ENCODE results near the gene PRG3.

The PRG3 gene

DNA sequence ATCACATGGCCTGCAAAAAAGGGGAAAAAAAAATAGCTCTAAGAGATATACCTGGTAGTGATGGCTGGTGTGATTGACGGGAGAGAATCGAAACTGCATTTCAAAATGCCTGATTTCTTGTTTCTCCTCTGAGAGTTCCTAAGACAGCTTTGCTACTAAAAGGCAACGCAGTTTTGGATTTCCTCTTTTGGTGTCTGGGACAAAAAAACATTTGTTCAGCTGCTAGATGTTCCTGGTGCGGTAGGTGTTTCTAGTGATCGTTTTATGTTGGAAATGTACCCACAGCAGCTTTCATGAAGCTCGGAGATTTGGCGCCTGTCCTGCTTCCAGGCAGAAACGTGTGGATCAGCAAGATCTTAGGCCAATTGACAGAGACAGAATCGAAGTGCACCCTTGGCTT, 24.7 kb downstream of the PRG3 start:
- Histone ChIP-seq H3K27ac (ENCODE audit: poor library complexity, severe bottlenecking) (no peak overlapping the region), H3K9me3 (ENCODE audit: severe bottlenecking) (no peaks in the 10 kb centered on the region), H3K4me3 (ENCODE audit: severe bottlenecking) (no peak overlapping the region), H3K27me3 (ENCODE audit: insufficient read depth, poor library complexity, severe bottlenecking) (no peaks in the 10 kb centered on the region), H3K36me3 (ENCODE audit: low read depth) (no peaks in the 10 kb centered on the region), H3K4me1 (ENCODE audit: insufficient read depth, poor library complexity, severe bottlenecking) (no peaks in the 10 kb centered on the region)
- no peak for TF ChIP-seq CTCF (IDR thresholded peaks at IDR 0.05; ENCODE audit: poor library complexity, severe bottlenecking)
- DNase-seq (ENCODE audit: low spot score) = no peak
- no peak for ATAC-seq (ENCODE audit: low read depth)

DNA sequence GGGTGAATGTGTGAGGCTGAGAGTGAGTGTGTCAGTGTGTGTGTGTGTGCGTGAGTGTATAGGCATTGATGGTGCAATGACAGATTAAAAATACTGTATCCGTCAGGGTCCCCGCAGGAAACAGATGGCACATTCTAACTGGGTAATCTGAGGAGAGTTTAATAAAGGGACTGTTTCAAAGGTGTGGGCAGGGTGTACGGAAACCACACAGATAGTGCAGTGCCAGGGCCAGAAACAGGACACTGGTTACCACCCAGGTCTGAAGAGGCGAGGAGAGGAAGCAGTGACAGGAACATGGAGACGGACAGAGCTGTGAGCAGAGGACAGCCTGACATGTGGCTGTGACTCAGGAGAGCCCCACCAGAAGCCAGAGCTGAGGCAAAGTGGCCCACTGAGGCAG, 26.3 kb downstream of the PRG3 start:
- H3K9me3 ChIP-seq (ENCODE audit: severe bottlenecking) = no peaks in the 10 kb centered on the region
- H3K27me3 ChIP-seq (ENCODE audit: insufficient read depth, poor library complexity, severe bottlenecking) = no peaks in the 10 kb centered on the region
- no peak for ATAC-seq (ENCODE audit: low read depth)
- no peaks in the 10 kb centered on the region for H3K4me1 ChIP-seq (ENCODE audit: insufficient read depth, poor library complexity, severe bottlenecking)
- DNase-seq (ENCODE audit: low spot score) = no peak
- H3K36me3 ChIP-seq (ENCODE audit: low read depth) = no peaks in the 10 kb centered on the region
- TF ChIP-seq CTCF (IDR thresholded peaks at IDR 0.05; ENCODE audit: poor library complexity, severe bottlenecking) = no peak
- no peak overlapping the region for H3K27ac ChIP-seq (ENCODE audit: poor library complexity, severe bottlenecking)
- H3K4me3 ChIP-seq (ENCODE audit: severe bottlenecking) = no peak overlapping the region

DNA sequence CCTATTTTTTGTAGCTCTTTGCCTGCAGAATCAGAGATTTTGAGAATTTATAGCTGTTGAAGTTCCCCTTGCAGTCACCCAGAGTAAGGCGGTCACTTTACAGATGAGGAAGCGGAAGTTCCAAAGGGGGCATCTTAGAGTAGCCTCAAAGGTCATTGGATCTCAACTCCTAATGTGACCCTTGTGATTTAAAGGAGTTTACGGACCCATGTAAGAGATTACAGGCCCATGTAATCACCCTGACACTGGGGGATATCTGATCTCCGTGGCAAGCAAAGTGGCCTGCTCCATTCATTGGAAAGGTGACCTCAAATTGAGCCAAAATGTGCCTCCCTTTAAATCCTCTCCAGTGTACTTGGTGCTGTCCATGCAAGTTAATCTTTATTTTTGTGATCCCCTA, 27.1 kb downstream of the PRG3 start:
- TF ChIP-seq CTCF (IDR thresholded peaks at IDR 0.05; ENCODE audit: poor library complexity, severe bottlenecking) = no peak
- Histone ChIP-seq H3K4me3 (ENCODE audit: severe bottlenecking) (no peak overlapping the region), H3K27ac (ENCODE audit: poor library complexity, severe bottlenecking) (no peak overlapping the region), H3K4me1 (ENCODE audit: insufficient read depth, poor library complexity, severe bottlenecking) (no peaks in the 10 kb centered on the region), H3K9me3 (ENCODE audit: severe bottlenecking) (no peaks in the 10 kb centered on the region), H3K36me3 (ENCODE audit: low read depth) (no peaks in the 10 kb centered on the region), H3K27me3 (ENCODE audit: insufficient read depth, poor library complexity, severe bottlenecking) (no peaks in the 10 kb centered on the region)
- DNase-seq (ENCODE audit: low spot score) (no peak), ATAC-seq (ENCODE audit: low read depth) (no peak)

GRCh38 chr11:57353446-57353845, 27.5 kb downstream of the PRG3 start:
- Histone ChIP-seq H3K36me3 (ENCODE audit: low read depth) (no peaks in the 10 kb centered on the region), H3K27me3 (ENCODE audit: insufficient read depth, poor library complexity, severe bottlenecking) (no peaks in the 10 kb centered on the region), H3K27ac (ENCODE audit: poor library complexity, severe bottlenecking) (no peak overlapping the region), H3K9me3 (ENCODE audit: severe bottlenecking) (no peaks in the 10 kb centered on the region), H3K4me1 (ENCODE audit: insufficient read depth, poor library complexity, severe bottlenecking) (no peaks in the 10 kb centered on the region), H3K4me3 (ENCODE audit: severe bottlenecking) (no peak overlapping the region)
- no peak for DNase-seq (ENCODE audit: low spot score)
- no peak for TF ChIP-seq CTCF (IDR thresholded peaks at IDR 0.05; ENCODE audit: poor library complexity, severe bottlenecking)
- ATAC-seq (ENCODE audit: low read depth) = no peak

DNA sequence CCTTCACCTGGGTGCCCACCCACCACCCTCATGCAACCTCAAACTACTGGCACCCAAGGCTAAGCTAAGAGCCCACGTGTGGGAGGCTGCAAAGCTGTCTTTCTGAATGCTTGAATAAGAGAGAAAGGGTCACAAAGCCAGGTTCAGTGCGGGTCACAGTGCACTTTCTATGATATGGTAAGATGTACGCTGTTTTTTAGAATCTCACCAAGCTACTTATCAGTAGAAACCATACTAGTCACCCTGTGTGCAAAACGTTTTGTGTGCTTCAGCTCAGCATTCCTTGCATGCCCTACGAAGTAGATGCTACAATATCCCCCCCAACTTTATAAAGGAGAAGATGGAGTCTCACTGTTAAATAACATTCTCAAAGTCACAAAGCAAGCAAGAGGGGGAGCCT, 27.9 kb downstream of the PRG3 start:
- TF ChIP-seq CTCF (IDR thresholded peaks at IDR 0.05; ENCODE audit: poor library complexity, severe bottlenecking) = no peak
- H3K4me1 ChIP-seq (ENCODE audit: insufficient read depth, poor library complexity, severe bottlenecking) = no peaks in the 10 kb centered on the region
- no peaks in the 10 kb centered on the region for H3K27me3 ChIP-seq (ENCODE audit: insufficient read depth, poor library complexity, severe bottlenecking)
- no peaks in the 10 kb centered on the region for H3K9me3 ChIP-seq (ENCODE audit: severe bottlenecking)
- no peak overlapping the region for H3K27ac ChIP-seq (ENCODE audit: poor library complexity, severe bottlenecking)
- ATAC-seq (ENCODE audit: low read depth) = no peak
- no peak for DNase-seq (ENCODE audit: low spot score)
- H3K4me3 ChIP-seq (ENCODE audit: severe bottlenecking) = no peak overlapping the region
- H3K36me3 ChIP-seq (ENCODE audit: low read depth) = no peaks in the 10 kb centered on the region

Data from RWPE2 (cell line).